Esophagus muscularis mucosa (tissue), 4 donors: Measurements from ENCODE around the gene POLR2J.

Experiments used
- CTCF ChIP-seq, 3 experiments: fragments of 200-600 bp in 2 of 3; fragments of 450-650 bp in 1 of 3; sonication (generic) in 2 of 3; IDR thresholded peaks; one replicate each; pipeline ENCODE4 v1.5.1; 2017 to 2019; ENCODE audit warnings: antibody characterized with exemption in 3 of 3, mild to moderate bottlenecking in 2 of 3, moderate library complexity in 1 of 3
- EP300 ChIP-seq: sonication (generic); formaldehyde crosslinking; IDR thresholded peaks from one replicate; pipeline ENCODE4 v1.6.1; 2017; ENCODE audit warnings: antibody characterized with exemption
- POLR2A ChIP-seq: fragments of 450-650 bp; IDR thresholded peaks from one replicate; pipeline ENCODE4 v1.6.1; 2017; ENCODE audit warnings: antibody characterized with exemption, moderate library complexity, mild to moderate bottlenecking, low read depth

GRCh38 chr7:102468478-102469350 lies 10.0 kb downstream of the POLR2J start:
- TF ChIP-seq POLR2A: no peak
- no peak for TF ChIP-seq CTCF (IDR thresholded peaks at IDR 0.05)
- no peak for TF ChIP-seq EP300
